Measurements from ENCODE around the gene PPP1R13B.

PPP1R13B gene

GRCh38 chr14:103856105-103856504, 8.7 kb upstream of the PPP1R13B start:
- H3K79me2 ChIP-seq (ENCODE audit: low read length), result no peaks in the 10 kb centered on the region
- H3K9me3 ChIP-seq (ENCODE audit: insufficient read depth, low read length), result no peaks in the 10 kb centered on the region
- no peak overlapping the region for H2AFZ ChIP-seq (ENCODE audit: low read depth, low read length)
- no peaks in the 10 kb centered on the region for H3K36me3 ChIP-seq (replicated peaks; ENCODE audit: low read depth, low read length)
- H3K4me2 ChIP-seq (ENCODE audit: low read length), result no peak overlapping the region
- H3K4me1 ChIP-seq (ENCODE audit: low read length), result no peaks in the 10 kb centered on the region
- TF ChIP-seq EZH2phosphoT487 (IDR thresholded peaks at IDR 0.05; ENCODE audit: low read depth), result no peak
- TF ChIP-seq, protein P1, sequence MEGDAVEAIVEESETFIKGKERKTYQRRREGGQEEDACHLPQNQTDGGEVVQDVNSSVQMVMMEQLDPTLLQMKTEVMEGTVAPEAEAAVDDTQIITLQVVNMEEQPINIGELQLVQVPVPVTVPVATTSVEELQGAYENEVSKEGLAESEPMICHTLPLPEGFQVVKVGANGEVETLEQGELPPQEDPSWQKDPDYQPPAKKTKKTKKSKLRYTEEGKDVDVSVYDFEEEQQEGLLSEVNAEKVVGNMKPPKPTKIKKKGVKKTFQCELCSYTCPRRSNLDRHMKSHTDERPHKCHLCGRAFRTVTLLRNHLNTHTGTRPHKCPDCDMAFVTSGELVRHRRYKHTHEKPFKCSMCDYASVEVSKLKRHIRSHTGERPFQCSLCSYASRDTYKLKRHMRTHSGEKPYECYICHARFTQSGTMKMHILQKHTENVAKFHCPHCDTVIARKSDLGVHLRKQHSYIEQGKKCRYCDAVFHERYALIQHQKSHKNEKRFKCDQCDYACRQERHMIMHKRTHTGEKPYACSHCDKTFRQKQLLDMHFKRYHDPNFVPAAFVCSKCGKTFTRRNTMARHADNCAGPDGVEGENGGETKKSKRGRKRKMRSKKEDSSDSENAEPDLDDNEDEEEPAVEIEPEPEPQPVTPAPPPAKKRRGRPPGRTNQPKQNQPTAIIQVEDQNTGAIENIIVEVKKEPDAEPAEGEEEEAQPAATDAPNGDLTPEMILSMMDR (IDR thresholded peaks at IDR 0.05; ENCODE audit: low read depth, low read length), result no peak
- H3K27ac ChIP-seq (ENCODE audit: low read length), result no peak overlapping the region
- H3K9ac ChIP-seq (ENCODE audit: low read length), result no peak overlapping the region
- no peaks in the 10 kb centered on the region for H4K20me1 ChIP-seq (ENCODE audit: insufficient read depth, low read length)
- no peak overlapping the region for H3K4me3 ChIP-seq (ENCODE audit: low read length)
- no peaks in the 10 kb centered on the region for H3K27me3 ChIP-seq (ENCODE audit: low read depth, low read length)

GRCh38 chr14:103855734-103856095, 8.3 kb upstream of the PPP1R13B start:
- no peaks in the 10 kb centered on the region for H3K4me1 ChIP-seq (ENCODE audit: low read length)
- no peak overlapping the region for H3K4me2 ChIP-seq (ENCODE audit: low read length)
- H3K27ac ChIP-seq (ENCODE audit: low read length), result no peak overlapping the region
- H3K9me3 ChIP-seq (ENCODE audit: insufficient read depth, low read length), result no peaks in the 10 kb centered on the region
- no peaks in the 10 kb centered on the region for H3K36me3 ChIP-seq (replicated peaks; ENCODE audit: low read depth, low read length)
- no peak overlapping the region for H3K4me3 ChIP-seq (ENCODE audit: low read length)
- no peaks in the 10 kb centered on the region for H3K79me2 ChIP-seq (ENCODE audit: low read length)
- H2AFZ ChIP-seq (ENCODE audit: low read depth, low read length), result no peak overlapping the region
- H3K9ac ChIP-seq (ENCODE audit: low read length), result no peak overlapping the region
- H3K27me3 ChIP-seq (ENCODE audit: low read depth, low read length), result no peaks in the 10 kb centered on the region
- TF ChIP-seq, protein P1 (IDR thresholded peaks at IDR 0.05; ENCODE audit: low read depth, low read length), result no peak
- no peak for TF ChIP-seq EZH2phosphoT487 (IDR thresholded peaks at IDR 0.05; ENCODE audit: low read depth)
- H4K20me1 ChIP-seq (ENCODE audit: insufficient read depth, low read length), result no peaks in the 10 kb centered on the region

DNA sequence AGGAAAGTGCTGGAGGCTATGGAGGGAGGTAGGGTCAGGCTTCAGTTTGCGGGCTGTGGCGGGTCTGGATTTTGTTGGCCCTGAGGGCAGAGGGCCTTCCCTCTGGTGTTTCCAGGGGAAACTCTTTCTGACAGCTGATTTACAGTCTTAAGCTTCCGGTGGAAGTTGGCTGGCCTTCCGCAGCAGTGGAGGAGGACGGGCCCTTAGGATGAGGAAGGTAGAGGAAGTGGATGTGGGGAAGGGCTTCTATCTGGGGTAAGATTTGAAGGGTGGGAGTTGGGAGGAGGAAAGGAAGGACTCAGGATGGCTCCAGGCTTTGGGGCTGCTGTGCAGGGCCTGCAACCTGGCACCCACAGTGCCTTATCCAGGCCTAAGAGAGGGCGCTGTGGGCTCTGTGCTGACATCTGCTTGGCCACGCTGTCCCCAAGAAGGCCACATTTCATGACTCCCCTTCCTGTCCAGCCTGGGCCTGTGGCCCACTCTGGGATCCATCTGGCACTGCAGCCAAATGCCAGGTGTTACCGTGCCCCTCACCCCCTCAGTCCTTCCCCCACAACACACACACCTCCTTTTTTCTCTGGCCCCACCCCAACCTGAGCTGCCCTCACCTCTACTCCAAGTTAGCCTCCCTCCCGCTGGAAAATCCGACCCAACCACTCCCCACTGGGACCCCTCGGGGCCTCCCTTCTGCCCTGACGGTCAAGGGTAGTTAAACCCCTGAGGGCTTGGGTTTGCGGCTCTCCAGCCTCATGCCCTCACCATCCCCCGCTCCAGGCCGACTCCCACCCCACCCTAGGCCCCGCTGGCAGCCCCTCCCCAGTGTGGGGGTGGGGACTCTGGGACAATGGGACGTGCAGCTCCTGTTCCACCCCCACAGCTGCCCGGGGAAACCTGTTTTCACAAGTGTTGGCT, 7.7 kb upstream of the PPP1R13B start:
- Histone ChIP-seq H3K27me3 (ENCODE audit: low read depth, low read length) (no peaks in the 10 kb centered on the region), H3K4me3 (ENCODE audit: low read length) (no peak overlapping the region), H3K36me3 (replicated peaks; ENCODE audit: low read depth, low read length) (no peaks in the 10 kb centered on the region), H4K20me1 (ENCODE audit: insufficient read depth, low read length) (no peaks in the 10 kb centered on the region), H3K9ac (ENCODE audit: low read length) (no peak overlapping the region), H3K4me1 (ENCODE audit: low read length) (no peaks in the 10 kb centered on the region), H3K4me2 (ENCODE audit: low read length) (no peak overlapping the region), H2AFZ (ENCODE audit: low read depth, low read length) (no peak overlapping the region), H3K27ac (ENCODE audit: low read length) (no peak overlapping the region), H3K79me2 (ENCODE audit: low read length) (no peaks in the 10 kb centered on the region), H3K9me3 (ENCODE audit: insufficient read depth, low read length) (no peaks in the 10 kb centered on the region)
- TF ChIP-seq EZH2phosphoT487 (IDR thresholded peaks at IDR 0.05; ENCODE audit: low read depth), result no peak
- TF ChIP-seq, protein P1 (IDR thresholded peaks at IDR 0.05; ENCODE audit: low read depth, low read length), result no peak

DNA sequence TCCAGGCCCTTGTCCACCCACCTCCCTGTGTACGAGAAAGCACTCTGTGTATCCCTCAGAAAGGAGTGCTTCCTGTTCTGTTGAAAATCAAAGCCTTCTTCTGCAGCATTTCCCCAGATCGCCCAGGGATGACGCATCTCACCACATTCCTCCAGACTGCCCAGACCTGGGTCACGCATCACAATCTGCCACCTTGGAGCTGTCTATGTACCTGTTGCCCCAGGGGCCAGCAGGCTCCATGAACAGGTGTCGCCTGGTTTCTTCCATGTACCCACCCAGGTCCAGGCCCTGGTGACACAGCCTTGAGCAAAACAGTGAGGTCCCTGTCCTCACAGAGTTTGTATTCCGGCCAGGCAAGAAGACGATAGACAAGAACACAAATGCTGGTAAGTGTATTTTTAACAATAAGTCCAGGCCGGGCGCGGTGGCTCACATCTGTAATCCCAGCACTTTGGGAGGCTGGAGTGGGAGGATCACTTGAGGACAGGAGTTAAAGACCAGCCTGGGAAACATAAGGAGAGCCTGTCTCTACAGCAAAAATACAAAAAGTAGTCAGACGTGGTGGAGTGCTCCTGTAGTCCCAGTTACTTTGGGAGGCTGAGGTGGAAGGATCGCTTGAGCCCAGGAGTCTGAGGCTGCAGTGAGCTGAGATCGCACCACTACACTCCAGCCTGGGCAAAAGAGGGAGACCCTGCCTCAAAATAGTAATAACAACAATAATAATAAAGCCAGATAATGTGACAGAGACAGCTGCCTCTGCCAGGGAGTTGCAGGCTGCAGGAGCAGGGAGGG, 6.8 kb upstream of the PPP1R13B start:
- H2AFZ ChIP-seq (ENCODE audit: low read depth, low read length), result no peak overlapping the region
- H3K4me2 ChIP-seq (ENCODE audit: low read length), result no peak overlapping the region
- no peaks in the 10 kb centered on the region for H3K9me3 ChIP-seq (ENCODE audit: insufficient read depth, low read length)
- no peak overlapping the region for H3K4me3 ChIP-seq (ENCODE audit: low read length)
- no peak overlapping the region for H3K27ac ChIP-seq (ENCODE audit: low read length)
- no peaks in the 10 kb centered on the region for H3K27me3 ChIP-seq (ENCODE audit: low read depth, low read length)
- no peaks in the 10 kb centered on the region for H3K79me2 ChIP-seq (ENCODE audit: low read length)
- H3K9ac ChIP-seq (ENCODE audit: low read length), result no peak overlapping the region
- TF ChIP-seq EZH2phosphoT487 (IDR thresholded peaks at IDR 0.05; ENCODE audit: low read depth), result no peak
- TF ChIP-seq, protein P1 (IDR thresholded peaks at IDR 0.05; ENCODE audit: low read depth, low read length), result no peak
- H4K20me1 ChIP-seq (ENCODE audit: insufficient read depth, low read length), result no peaks in the 10 kb centered on the region
- no peaks in the 10 kb centered on the region for H3K4me1 ChIP-seq (ENCODE audit: low read length)
- no peaks in the 10 kb centered on the region for H3K36me3 ChIP-seq (replicated peaks; ENCODE audit: low read depth, low read length)

Measured in OCI-LY3 (cell line).